GM12801 (cell line): ENCODE measurements around the gene GJC1.

Experiments
- CTCF ChIP-seq: IDR thresholded peaks from one replicate; pipeline ENCODE4 v1.5.1; 2011; ENCODE audit warnings: control low read depth; ENCODE audit not compliant: insufficient read length; ENCODE audit errors: extremely low read depth

The GJC1 gene

DNA sequence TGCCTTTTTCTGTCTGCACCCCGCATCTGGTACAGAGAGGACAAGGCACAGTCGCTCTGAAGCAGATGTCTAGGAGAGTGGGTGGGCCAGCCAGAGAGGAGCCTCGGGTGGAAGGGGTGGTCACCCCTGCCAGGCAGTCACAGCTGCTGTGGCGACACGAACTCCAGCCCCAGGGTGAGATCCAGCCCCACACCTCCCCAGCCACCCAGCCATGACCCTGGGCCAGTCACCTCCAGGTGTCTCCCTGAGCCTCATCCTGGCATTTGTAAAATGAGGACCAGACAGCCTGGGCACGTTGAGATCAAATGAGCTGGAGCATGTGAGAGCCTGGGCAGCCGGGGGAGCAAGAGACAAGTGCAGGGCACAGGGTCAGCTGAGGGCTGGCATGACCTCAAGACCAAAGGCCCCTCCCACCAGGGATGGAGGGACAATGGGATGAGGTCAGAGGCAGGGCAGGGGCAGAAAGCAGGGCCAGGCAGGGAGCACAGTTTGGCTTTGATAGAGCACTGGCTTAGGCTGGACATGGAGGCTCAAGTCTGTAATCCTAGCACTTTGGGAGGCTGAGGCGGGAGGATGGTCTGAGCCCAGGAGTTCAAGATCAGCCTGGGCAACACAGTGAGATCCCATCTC, 63.6 kb downstream of the GJC1 start:
- TF ChIP-seq CTCF, result no peak

DNA sequence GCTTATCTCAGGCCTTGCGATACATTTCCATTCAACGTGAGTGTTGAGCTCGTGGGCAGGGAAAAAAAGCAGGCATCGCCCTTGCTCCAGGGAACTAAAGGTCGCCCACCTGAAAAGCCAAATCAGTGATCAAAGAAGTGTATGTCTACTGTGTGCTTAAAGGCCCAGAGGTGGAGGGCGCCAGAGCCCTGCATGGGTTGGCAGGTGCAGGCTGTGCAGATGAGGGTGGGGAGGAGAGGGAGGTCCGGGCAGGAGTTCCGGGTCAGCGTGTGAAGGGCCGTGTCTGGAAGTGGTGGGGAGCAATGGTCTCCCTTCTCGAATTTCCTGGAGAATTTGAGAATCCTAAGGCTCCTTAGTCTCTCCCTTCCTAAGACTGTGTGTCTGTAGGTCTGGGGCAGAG, 64.1 kb downstream of the GJC1 start:
- no peak for TF ChIP-seq CTCF

DNA sequence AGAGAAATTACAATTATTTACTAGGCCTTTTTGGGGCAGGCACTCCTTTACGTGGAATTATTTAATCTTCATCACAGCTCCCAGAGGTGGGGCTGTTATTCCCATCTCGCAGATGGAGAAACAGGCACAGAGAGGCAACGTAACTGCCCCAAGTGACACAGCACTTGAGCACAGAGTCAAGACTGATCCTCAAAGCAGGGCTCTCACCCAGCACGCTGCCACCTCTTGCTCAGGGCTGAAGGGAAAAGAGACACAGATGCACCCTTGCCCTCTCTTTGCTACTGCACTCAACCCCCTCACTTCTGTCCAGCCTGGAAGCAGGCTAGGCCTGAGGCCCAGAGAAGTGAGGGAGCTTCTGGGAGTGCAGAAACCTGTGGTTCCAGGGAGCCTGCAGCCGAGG, 66.9 kb downstream of the GJC1 start:
- no peak for TF ChIP-seq CTCF

GRCh38 chr17:44761932-44762810, 67.9 kb downstream of the GJC1 start:
- TF ChIP-seq CTCF, result no peak

DNA sequence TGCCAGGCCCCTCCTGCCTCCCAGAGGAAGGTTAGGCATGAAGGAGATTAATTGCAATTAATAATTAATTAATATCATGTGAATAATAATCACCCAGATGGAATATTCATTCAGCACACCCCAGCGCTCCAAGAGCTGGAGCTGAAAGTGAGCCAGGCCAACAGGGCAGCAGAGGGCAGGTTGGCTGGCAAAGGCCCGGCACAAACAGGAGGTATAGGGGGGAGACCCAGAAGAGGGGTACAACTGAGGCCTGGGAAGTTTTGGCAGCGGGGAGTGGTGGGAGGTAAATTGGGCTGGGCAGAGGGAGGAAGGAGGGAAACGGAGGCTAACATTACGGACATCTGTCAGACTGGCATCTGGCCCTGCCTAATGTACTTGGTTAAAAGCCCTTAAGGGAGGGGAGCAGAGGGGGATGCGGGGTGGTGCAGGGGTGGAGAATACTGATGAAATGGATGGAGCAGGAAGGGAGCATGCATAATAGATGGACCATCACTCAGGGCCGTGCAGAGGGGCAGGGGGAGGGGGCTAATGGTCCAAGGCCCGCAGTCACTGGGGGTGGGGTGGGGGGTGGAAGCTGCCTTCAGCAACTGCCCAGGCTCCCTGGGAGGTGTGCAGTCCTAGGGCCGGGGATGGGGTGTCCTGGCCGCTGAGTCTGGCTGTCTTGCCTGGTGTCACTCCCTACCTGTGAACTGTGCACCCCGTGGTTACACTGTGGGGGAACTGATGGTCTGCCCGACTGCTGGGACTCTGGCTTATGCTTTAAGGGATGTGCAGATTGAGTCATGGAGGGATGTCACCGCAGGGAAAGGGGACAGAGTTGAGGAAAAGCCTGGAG, 69.4 kb downstream of the GJC1 start:
- TF ChIP-seq CTCF, result no peak

DNA sequence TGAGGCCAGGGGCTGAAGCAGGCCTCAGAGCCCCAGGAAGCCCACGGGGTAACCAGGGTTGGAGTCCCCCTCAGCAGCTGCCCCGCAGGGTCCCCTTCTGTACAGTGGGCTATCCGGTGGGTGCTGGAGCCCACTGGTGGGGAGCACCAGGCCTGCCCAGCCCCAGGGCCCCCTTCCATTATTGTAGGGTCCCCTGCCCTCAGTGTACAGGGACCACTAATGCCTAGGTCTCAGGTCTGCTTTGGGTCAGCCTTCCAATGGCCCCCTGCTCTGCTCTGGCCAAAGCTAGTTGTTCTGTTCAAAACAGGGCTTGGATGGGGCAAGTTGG, 70.2 kb downstream of the GJC1 start:
- TF ChIP-seq CTCF, result no peak
